Measurements from ENCODE around the gene PRSS38.

Gene PRSS38

DNA sequence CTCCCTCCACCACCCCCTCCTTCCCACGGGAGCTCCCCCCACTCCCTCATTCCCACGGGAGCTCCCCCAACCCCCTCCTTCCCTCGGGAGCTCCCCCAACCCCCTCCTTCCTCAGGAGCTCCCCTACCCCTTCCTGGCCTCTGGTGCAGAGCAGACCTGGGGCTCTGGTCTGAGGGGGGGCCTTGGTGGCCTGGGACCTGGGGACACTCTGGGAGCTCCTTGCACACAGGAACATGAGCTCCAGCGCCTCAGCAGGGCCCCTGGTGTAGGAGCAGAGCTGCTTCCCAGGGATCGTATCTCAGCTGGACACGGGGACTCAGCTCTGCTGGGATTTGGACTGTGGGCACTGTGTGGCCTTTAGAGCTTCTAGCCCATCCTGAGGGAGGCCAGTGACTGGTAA lies 19.7 kb upstream of the PRSS38 start:
- Mint-ChIP-seq H3K4me1 (ENCODE audit: low read depth) (no peaks in the 10 kb centered on the region), H3K27me3 (no peaks in the 10 kb centered on the region), H3K36me3 (ENCODE audit: low read depth) (no peaks in the 10 kb centered on the region), H3K27ac (no peak overlapping the region), H3K9me3 (no peaks in the 10 kb centered on the region), H3K4me3 (no peak overlapping the region)

DNA sequence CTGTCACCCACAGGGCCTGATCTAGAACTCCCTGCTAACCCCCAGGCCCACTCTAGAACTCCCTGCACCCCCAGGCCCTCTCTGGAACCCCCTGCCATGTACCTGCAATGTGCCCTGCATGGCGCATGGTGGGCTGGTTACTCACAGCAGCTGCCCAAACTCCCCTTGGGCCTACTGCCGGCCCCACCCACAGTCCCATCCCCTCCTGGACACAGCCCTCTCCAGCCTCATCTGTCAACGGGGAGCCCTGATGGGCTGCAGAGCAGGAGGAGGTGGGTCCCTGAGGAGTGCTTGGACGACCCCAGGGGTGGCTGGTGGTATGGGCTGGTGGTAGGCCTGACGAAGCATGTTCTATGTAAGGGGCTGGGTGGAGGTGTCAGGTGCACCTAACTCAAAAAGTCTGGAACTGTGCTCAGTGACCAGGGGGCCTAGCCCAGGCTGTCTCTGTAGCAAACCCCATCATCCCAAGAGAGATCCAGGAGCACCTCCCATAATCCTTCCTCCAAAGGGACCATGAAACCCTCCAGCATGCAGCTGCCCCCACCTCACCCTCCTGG lies 19.0 kb upstream of the PRSS38 start:
- Mint-ChIP-seq H3K27me3 (no peaks in the 10 kb centered on the region), H3K36me3 (ENCODE audit: low read depth) (no peaks in the 10 kb centered on the region), H3K4me1 (ENCODE audit: low read depth) (no peaks in the 10 kb centered on the region), H3K27ac (no peak overlapping the region), H3K9me3 (no peaks in the 10 kb centered on the region), H3K4me3 (no peak overlapping the region)

DNA sequence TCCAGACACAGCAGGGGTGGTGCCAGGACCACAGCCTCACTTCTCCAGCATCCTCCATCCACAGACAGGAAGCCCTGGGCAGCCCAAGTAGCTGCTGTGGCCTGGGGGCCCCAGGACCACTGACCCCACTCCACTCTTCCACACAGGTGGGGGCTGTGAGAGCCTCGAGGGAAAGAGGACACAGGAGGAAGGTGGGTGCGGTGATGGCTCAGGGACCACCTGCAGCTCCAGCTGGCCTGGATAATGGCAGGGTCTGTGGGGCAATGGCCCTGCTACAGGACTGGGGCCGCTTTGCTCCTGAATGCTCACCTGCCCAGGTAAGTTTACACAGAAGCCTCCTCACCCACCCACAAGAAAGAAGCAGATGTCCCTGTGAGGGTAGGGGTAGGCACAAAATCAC lies 18.3 kb upstream of the PRSS38 start:
- H3K36me3 Mint-ChIP-seq (ENCODE audit: low read depth), result no peaks in the 10 kb centered on the region
- no peak overlapping the region for H3K4me3 Mint-ChIP-seq
- no peaks in the 10 kb centered on the region for H3K27me3 Mint-ChIP-seq
- H3K27ac Mint-ChIP-seq, result no peak overlapping the region
- H3K9me3 Mint-ChIP-seq, result no peaks in the 10 kb centered on the region
- H3K4me1 Mint-ChIP-seq (ENCODE audit: low read depth), result no peaks in the 10 kb centered on the region

DNA sequence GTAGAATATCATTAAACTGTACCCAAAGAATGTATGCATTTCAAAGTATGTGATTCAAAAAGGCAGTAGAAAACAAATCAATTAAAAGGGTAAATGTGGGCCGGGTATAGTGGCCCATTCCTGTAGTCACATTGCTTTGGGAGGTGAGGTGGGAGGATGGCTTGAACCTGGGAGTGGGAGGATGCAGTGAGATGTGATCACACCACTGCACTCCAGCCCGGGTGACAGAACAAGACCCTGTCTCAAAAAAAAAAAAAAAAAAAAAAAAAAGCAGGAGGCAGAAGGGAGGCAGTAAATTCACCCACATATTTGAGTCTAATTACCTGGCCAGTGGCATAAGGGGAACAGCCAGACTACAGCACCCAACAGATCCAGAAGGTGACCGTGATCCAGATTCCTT lies 17.9 kb upstream of the PRSS38 start:
- Mint-ChIP-seq H3K36me3 (ENCODE audit: low read depth) (no peaks in the 10 kb centered on the region), H3K9me3 (no peaks in the 10 kb centered on the region), H3K27me3 (no peaks in the 10 kb centered on the region), H3K27ac (no peak overlapping the region), H3K4me3 (no peak overlapping the region), H3K4me1 (ENCODE audit: low read depth) (no peaks in the 10 kb centered on the region)

DNA sequence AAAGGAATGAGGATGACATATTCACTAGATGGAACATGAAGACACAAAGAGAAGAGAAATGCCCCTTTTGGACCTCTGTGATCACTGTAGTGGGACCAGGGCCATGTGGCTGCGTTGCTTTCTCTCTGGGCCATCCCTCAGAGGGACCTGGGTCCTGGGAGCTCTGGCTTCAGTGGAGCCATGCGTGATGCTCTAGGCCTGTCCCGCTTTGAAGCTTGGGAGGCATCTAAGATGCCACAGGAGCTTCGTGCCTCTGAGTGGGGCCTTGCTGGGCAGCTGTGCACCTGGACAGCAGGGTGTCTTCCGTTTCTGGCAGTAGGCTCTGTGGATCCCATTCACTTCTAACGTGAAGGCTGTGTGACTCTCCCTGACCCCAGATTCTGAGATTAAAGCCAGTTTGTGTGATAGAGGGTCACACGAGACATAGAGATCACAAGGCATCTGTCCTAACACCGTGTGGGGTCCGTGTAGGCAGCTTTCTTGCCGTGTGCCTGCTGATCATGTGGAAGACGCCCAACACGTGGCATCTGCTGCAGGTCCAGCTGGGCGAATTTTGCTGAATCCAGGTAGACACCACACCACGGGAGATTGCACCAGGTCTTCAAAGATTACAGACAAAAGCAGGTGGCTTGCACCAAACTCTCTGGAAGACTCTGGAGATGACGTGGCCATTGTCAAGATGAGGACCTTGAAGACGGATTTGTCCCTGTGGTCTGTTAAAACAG lies 17.2 kb upstream of the PRSS38 start:
- peaks cover 3% of the 10 kb centered on the region for H3K27me3 Mint-ChIP-seq
- H3K36me3 Mint-ChIP-seq (ENCODE audit: low read depth), result no peaks in the 10 kb centered on the region
- no peak overlapping the region for H3K27ac Mint-ChIP-seq
- H3K4me3 Mint-ChIP-seq, result no peak overlapping the region
- no peaks in the 10 kb centered on the region for H3K9me3 Mint-ChIP-seq
- no peaks in the 10 kb centered on the region for H3K4me1 Mint-ChIP-seq (ENCODE audit: low read depth)

DNA sequence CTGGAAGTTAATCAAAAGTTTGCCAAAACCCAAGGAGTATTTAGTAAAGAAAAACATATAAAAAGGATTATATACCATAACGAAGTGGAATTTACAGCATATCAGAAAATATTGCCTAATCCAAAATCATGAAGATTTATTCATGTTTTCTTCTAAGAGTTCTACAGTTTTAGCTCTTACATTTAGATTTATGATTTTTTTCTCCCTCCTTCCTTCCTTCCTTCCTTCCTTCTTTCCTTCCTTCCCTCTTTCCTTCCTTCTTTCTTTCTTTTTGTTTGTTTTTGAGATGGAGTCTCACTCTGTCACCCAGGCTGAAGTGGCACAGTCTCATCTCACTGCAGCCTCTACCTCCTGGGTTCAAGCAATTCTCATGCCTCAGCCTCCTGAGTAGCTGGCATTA lies 15.7 kb upstream of the PRSS38 start:
- Mint-ChIP-seq H3K36me3 (ENCODE audit: low read depth) (no peaks in the 10 kb centered on the region), H3K9me3 (peaks cover 8% of the 10 kb centered on the region), H3K4me1 (ENCODE audit: low read depth) (no peaks in the 10 kb centered on the region), H3K27ac (no peak overlapping the region), H3K27me3 (peaks cover 15% of the 10 kb centered on the region), H3K4me3 (no peak overlapping the region)

DNA sequence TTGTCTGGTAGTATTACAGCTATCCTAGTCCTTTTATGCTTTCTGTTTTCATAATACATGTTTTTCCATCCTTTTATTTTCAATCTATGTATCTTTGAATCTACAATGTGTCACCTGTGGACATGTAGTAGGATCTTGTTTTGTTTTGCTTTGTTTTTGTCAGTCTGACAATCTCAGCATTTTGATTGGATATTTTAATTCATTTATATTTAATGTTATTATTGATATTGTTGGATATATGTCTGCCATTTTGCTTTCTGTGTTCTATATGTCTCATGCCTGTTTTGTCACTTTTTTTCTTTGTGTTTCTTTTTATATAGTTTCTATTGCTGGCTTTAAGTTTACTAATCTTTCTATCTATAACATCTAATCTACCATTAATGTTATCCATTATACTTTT lies 11.5 kb upstream of the PRSS38 start:
- H3K27me3 Mint-ChIP-seq, result peaks cover 24% of the 10 kb centered on the region
- H3K27ac Mint-ChIP-seq, result no peak overlapping the region
- no peaks in the 10 kb centered on the region for H3K36me3 Mint-ChIP-seq (ENCODE audit: low read depth)
- H3K4me1 Mint-ChIP-seq (ENCODE audit: low read depth), result peaks cover 5% of the 10 kb centered on the region
- H3K4me3 Mint-ChIP-seq, result no peak overlapping the region
- H3K9me3 Mint-ChIP-seq, result peaks cover 15% of the 10 kb centered on the region

DNA sequence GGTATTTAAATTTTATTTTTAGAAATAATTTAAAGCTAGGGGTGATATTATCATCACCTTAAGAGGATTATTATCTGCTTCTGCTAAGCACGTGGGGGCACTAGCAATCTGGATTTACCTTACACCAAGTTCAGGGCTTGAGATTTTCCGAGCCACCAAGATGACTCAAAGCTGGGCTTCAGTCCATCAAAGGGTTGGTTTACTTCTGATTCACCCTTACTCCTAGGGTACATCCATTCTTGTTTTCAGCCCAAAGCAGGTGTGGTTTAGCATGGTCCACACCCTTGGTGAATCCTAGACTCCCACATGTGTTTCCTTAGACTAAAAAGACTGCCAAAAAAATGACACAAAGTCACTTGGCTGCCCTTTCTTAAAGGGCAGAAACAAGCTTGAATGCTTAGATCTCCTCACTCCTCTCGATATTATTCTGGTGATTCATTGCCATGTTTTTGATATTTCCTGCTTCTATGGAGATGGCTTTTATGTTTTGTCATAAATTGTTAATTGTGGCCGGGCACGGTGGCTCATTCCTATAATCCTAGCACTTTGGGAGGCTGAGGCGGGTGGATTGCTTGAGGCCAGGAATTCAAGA lies 9.8 kb upstream of the PRSS38 start:
- H3K36me3 Mint-ChIP-seq (ENCODE audit: low read depth), result no peaks in the 10 kb centered on the region
- H3K27me3 Mint-ChIP-seq, result peaks cover 24% of the 10 kb centered on the region
- no peak overlapping the region for H3K27ac Mint-ChIP-seq
- no peak overlapping the region for H3K4me3 Mint-ChIP-seq
- peaks cover 11% of the 10 kb centered on the region for H3K4me1 Mint-ChIP-seq (ENCODE audit: low read depth)
- peaks cover 19% of the 10 kb centered on the region for H3K9me3 Mint-ChIP-seq

DNA sequence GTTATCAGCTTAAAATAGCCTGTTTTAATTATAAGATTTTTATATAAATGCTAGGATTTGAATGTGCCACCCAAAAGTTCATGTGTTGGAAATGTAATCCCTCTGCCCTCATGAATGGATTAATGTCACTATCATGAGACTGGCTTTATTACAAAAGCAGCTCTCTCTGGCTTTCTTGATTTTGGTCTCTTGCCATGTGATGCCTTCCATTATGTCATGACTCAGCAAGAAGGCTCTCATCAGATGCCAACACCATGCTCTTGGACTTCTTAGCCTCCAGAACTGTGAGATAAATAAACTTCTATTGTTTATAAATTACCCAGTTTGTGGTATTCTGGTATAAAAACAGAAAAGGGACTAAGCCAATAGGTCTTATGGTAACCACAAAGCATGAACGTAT lies 6.9 kb upstream of the PRSS38 start:
- Mint-ChIP-seq H3K4me1 (ENCODE audit: low read depth) (peaks cover 11% of the 10 kb centered on the region), H3K27me3 (peaks cover 18% of the 10 kb centered on the region)

DNA sequence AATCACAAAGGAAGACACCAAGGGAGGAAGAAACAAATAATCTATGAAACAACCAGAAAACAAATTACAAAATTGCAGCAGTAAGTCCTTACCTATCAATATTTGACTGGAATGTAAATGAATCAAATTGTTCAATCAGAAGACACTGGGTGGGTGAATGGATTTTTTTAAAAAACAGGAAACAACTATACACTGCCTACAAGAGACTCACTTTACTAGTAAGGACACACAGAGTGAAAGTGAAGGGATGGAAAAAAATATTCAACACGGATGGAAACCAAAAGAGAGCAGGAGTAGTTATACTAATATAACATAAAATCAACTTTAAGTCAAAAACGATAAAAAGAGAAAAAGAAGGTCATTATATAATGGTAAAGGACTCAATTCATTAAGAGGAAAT lies 6.4 kb upstream of the PRSS38 start:
- Mint-ChIP-seq H3K27me3 (peaks cover 15% of the 10 kb centered on the region), H3K9me3 (peaks cover 35% of the 10 kb centered on the region), H3K36me3 (ENCODE audit: low read depth) (peaks cover 5% of the 10 kb centered on the region), H3K27ac (no peak overlapping the region), H3K4me3 (no peak overlapping the region), H3K4me1 (ENCODE audit: low read depth) (peaks cover 11% of the 10 kb centered on the region)

More for the DNA sequence above, 6.9 kb upstream of the PRSS38 start:
- H3K36me3 Mint-ChIP-seq (ENCODE audit: low read depth), result peaks cover 5% of the 10 kb centered on the region
- H3K4me3 Mint-ChIP-seq, result no peak overlapping the region
- H3K27ac Mint-ChIP-seq, result no peak overlapping the region
- H3K9me3 Mint-ChIP-seq, result peaks cover 33% of the 10 kb centered on the region

DNA sequence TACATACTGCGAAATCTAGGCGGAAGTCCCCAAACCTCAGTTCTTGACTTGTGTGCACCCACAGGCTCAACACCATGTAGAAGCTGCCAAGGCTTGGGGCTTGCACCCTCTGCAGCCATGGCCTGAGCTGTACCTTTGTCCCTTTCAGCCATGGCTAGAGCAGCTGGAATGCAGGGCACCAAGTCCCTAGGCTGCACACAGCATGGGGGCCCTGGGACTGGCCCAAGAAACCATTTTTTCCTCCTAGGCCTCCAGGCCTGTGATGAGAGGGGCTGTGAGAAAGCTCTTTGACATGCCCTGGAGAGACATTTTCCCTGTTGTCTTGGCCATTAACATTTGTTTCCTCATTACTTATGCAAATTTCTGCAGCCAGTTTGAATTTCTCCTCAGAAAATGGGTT lies 1.5 kb upstream of the PRSS38 start:
- H3K4me1 Mint-ChIP-seq (ENCODE audit: low read depth), result peaks cover 10% of the 10 kb centered on the region
- peaks cover 5% of the 10 kb centered on the region for H3K36me3 Mint-ChIP-seq (ENCODE audit: low read depth)
- no peaks in the 10 kb centered on the region for H3K27me3 Mint-ChIP-seq
- H3K27ac Mint-ChIP-seq, result no peak overlapping the region
- peaks cover 25% of the 10 kb centered on the region for H3K9me3 Mint-ChIP-seq
- no peak overlapping the region for H3K4me3 Mint-ChIP-seq

DNA sequence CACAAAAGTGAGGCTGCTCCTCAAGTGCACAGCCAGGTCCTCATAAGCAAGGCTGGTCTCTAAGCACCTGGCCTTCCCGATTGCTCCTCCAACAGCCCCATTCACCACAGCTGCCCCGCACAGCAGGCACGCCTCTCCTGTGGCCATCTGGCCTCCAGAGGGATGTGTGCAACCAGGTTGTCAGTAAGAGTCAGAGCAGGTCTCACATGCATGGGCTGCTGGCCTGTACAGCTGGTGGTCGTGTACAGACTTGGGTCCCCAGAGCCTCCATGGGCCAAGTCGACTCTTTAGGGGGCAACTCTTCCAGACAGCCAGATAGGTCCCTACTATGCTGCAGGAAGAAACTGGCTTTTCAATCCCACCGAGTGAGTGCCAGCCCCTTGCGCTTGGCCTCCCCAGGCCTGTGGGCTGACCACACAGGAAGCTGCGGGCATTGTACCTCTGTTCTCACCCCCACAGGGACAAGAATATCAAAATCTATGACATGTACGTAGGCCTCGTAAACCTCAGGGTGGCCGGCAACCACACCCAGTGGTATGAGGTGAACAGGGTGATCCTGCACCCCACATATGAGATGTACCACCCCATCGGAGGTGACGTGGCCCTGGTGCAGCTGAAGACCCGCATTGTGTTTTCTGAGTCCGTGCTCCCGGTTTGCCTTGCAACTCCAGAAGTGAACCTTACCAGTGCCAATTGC lies 1.4 kb downstream of the PRSS38 start:
- Mint-ChIP-seq H3K9me3 (peaks cover 28% of the 10 kb centered on the region), H3K4me3 (no peak overlapping the region), H3K36me3 (ENCODE audit: low read depth) (peaks cover 5% of the 10 kb centered on the region), H3K27ac (no peak overlapping the region), H3K27me3 (no peaks in the 10 kb centered on the region), H3K4me1 (ENCODE audit: low read depth) (peaks cover 4% of the 10 kb centered on the region)

DNA sequence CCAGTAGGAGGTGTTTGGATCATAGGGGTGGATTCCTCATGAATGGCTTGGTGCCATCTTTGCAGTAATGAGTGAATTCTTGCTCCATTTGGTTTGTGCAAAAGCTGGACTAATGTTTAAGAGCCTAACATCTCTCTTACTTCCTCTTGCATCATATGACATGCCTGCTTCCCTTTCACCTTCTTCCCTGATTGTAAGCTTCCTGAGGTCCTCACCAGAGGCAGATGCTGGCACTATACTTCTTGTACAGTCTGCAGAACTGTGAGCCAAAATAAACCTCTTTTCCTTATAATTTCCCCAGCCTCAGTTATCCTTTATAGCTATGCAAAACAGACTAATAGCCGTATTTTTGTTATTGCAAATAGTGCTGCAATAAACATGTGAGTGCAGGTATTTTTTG lies 8.1 kb downstream of the PRSS38 start:
- no peak overlapping the region for H3K4me3 Mint-ChIP-seq
- H3K36me3 Mint-ChIP-seq (ENCODE audit: low read depth), result no peaks in the 10 kb centered on the region
- H3K27ac Mint-ChIP-seq, result no peak overlapping the region
- peaks cover 11% of the 10 kb centered on the region for H3K27me3 Mint-ChIP-seq
- H3K9me3 Mint-ChIP-seq, result peaks cover 9% of the 10 kb centered on the region
- H3K4me1 Mint-ChIP-seq (ENCODE audit: low read depth), result peaks cover 12% of the 10 kb centered on the region

DNA sequence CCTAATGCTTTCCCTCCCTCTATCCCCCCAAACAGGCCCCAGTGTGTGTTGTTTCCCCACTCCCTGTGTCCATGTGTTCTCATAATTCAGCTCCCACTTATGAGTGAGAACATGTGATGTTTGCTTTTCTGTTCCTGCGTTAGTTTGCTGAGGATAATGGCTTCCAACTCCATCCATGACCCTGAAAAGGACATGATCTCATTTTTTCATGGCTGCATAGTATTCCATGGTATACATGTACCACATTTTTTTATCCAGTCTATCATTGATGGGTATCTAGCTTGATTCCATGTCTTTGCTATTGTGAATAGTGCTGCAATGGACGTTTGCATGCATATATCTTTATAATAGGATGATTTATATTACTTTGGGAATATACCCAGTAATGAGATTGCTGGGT lies 8.7 kb downstream of the PRSS38 start:
- Mint-ChIP-seq H3K4me1 (ENCODE audit: low read depth) (peaks cover 12% of the 10 kb centered on the region), H3K36me3 (ENCODE audit: low read depth) (no peaks in the 10 kb centered on the region), H3K4me3 (no peak overlapping the region), H3K27me3 (peaks cover 11% of the 10 kb centered on the region), H3K9me3 (peaks cover 9% of the 10 kb centered on the region), H3K27ac (no peak overlapping the region)

DNA sequence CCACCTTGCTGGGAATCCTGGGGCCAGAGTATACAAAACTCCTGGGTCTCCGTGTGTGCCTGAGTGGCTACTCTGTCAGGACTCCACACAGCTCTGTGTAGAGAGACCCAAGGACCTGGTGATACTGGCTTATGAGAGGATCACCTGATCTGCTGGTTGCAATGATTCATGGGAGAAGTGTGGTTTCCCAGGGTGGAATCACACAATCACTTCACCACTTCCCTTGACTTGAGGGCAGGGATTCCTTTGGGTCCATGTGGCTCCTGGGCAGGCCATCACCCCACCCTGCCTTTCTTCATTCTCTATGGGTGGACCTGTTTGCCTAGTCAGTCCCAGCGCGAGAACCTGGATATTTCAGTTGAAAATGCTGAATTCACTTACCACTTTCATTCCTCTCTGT lies 13.3 kb downstream of the PRSS38 start:
- no peaks in the 10 kb centered on the region for H3K36me3 Mint-ChIP-seq (ENCODE audit: low read depth)
- H3K4me3 Mint-ChIP-seq, result no peak overlapping the region
- H3K9me3 Mint-ChIP-seq, result peaks cover 3% of the 10 kb centered on the region
- H3K27me3 Mint-ChIP-seq, result peaks cover 11% of the 10 kb centered on the region
- no peak overlapping the region for H3K27ac Mint-ChIP-seq
- peaks cover 12% of the 10 kb centered on the region for H3K4me1 Mint-ChIP-seq (ENCODE audit: low read depth)
